ENCODE data around the gene LEMD3. TPM values are rescaled to one million over a fixed set of nuclear protein-coding genes. Genes with fewer than 3 reads are reported as not detected.
"Not testable (repeated sequence)": the region's sequence is repeated elsewhere in the genome, so short reads cannot be mapped to it uniquely, and the experiment has no call there.

The LEMD3 gene
- total RNA-seq, 1 donor from 2014 or later = 17.2 TPM

DNA sequence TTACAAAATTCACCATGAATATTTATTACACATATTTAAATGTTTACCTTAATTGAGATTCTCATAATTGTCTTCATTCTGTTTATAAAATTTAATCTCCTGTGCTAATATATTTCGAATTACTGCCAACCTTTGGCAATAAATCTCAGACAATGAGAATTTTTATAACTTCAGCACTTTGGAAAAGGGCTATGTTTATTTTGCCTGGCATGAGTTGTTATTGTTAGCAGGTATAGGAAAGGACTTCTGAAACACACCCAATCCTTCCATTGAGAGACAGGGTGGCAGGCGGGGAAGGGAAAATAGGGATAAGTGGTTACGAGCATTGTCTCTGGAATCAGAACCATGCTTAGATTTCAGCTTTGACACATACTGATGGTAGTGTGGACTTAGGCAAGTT is 97.0 kb downstream of the LEMD3 start:
- no peak for DNase-seq (ENCODE audit: low spot score)
- intact Hi-C loops (cut with DNase I) = no loop called here

- intact Hi-C loops (cut with DNase I) = no loop called here
These were observed 100.2 kb downstream of the LEMD3 start for GRCh38 chr12:65269603-65270002.

GRCh38 chr12:65274602-65275272 is 105.4 kb downstream of the LEMD3 start:
- intact Hi-C loops (cut with DNase I) = loop anchor here (5.0 kb wide), 1 partner anchor 102 kb away; no protein-coding TSS in a partner anchor

More at GRCh38 chr12:65269603-65270002, 100.2 kb downstream of the LEMD3 start:
- DNase-seq (ENCODE audit: low spot score) = no peak

GRCh38 chr12:65275627-65276026 is 106.2 kb downstream of the LEMD3 start:
- no peak for DNase-seq (ENCODE audit: low spot score)
- intact Hi-C loops (cut with DNase I) = loop anchor here (5.0 kb wide), 1 partner anchor 103 kb away; no protein-coding TSS in a partner anchor

More at GRCh38 chr12:65274602-65275272, 105.4 kb downstream of the LEMD3 start:
- DNase-seq (ENCODE audit: low spot score) = no peak

- intact Hi-C loops (cut with DNase I) = loop anchor here (5.0 kb wide), 1 partner anchor 105 kb away; no protein-coding TSS in a partner anchor
- DNase-seq (ENCODE audit: low spot score) = no peak
These were observed 107.6 kb downstream of the LEMD3 start for GRCh38 chr12:65276916-65277530.

DNA sequence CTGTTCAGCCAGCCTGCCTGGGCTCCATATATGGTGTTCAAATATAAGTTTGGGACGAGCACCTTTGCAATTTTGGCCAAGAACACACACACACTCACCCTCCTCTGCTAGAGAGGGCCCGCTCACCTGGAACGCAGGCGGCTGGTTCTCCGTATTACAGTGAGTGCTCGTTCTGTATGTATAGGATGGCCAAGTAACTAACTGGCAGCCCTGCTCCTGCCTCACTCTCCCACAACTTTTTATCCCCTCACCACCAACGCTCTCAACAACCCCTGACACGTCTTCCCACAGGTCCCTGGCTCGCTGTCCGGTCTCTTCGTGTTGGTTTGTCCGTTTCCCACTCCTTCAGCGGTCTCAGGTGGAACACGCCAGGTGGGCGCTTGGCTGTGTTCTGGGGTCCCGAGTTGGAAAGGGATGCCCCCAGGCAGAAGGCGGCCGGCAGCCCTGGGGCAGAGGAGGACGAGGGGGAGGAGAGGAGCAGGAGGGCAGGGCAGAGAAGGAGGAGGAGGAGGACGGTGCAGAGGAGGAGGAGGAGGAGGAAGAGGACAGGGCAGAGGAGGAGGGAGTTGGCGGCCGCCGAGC is 108.7 kb downstream of the LEMD3 start:
- intact Hi-C loops (cut with DNase I) = loop anchor here (2.0 to 5.0 kb wide), 2 partner anchors 29 to 106 kb away; no protein-coding TSS in a partner anchor
- DNase-seq (ENCODE audit: low spot score) = no peak

- intact Hi-C loops (cut with DNase I) = loop anchor here (2.0 to 5.0 kb wide), 2 partner anchors 28 to 106 kb away; no protein-coding TSS in a partner anchor
- peak; percentile 91 for DNase-seq (ENCODE audit: low spot score)
These were observed 109.4 kb downstream of the LEMD3 start, which contains the start of gene MSRB3 for GRCh38 chr12:65278576-65279368. Gene MSRB3 (plus strand): TSS chr12:65278683. CDS start chr12:65308580, 29,897 bp downstream.

DNA sequence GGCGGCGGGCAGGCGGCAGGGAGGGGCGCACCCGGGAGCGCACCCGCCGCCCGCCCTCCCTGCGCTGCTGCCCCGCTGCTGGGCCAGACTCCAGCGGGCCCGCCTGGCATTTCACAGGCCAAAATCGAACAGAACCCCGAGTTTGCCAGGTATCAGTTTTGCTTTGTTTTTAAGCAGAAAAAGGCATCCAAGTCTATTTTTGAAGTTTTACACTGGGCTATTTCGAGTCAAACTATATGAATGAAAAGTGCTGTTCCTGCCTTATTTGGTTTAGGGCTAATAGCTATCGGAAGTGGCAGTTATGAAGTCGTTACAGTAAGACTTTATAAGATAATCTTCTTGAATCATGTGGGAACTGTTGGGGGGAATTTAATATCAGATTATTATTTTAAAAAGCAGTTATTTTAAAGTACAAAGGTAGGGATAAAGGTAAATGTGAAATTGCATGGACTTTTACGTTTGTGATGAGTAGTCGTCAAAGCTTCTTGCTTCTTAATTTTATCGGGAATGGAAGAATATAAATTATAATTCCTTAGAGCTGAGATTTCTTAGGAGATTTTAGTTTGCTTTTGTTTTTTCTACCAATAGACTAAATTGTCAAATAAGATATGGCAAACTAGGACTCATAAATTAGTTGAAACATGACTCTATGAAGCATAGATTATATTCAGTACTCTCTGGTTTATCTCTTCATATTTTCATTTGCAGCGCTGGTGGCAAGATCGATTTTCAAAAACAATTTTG is 110.2 kb downstream of the LEMD3 start:
- intact Hi-C loops (cut with DNase I) = loop anchor here (2.0 to 5.0 kb wide), 2 partner anchors 27 to 107 kb away; no protein-coding TSS in a partner anchor
- DNase-seq (ENCODE audit: low spot score) = peak; percentile 78

DNA sequence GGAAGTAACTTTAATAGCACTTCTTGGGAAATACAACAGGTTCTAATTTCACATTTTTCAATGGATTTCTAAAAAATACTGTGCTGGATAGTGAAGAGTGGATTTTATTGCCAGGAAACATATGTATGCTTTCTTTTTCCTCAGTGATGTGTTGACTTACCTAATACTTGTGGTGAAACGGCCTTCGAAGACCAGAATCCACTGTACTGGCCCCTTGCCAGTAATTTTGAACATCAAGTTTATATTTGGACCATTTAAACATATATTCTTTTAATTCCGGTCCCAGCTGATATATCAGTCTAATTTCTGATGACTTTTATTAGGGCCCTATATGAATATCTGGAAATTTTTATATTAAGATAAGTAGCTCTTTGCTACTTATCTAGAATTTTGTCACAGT is 110.9 kb downstream of the LEMD3 start:
- intact Hi-C loops (cut with DNase I) = no loop called here
- no peak for DNase-seq (ENCODE audit: low spot score)

GRCh38 chr12:65282840-65283239 is 113.5 kb downstream of the LEMD3 start:
- intact Hi-C loops (cut with DNase I) = no loop called here
- DNase-seq (ENCODE audit: low spot score) = no peak

DNA sequence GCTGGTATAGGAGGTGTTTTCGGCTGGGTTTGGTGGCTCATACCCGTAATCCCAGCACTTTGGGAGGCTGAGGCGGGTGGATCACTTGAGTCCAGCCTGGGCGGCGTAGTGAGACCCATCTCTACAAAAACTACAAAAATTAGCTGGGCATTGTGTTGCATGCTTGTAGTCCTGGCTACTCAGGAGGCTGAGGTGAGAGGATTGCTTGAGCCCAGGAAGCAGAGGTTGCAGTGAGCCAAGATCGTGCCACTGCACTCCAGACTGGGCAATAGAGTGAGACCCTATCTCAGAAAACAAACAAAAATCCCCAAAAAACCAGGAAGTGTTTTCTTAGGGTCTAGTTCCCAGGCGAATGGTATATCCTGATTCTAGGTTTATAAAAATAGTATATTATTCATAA is 116.1 kb downstream of the LEMD3 start:
- intact Hi-C loops (cut with DNase I); DNase-seq (ENCODE audit: low spot score): not testable (repeated sequence)

- DNase-seq (ENCODE audit: low spot score) = no peak
- intact Hi-C loops (cut with DNase I) = no loop called here
These were observed 118.0 kb downstream of the LEMD3 start for GRCh38 chr12:65287426-65287825.

DNA sequence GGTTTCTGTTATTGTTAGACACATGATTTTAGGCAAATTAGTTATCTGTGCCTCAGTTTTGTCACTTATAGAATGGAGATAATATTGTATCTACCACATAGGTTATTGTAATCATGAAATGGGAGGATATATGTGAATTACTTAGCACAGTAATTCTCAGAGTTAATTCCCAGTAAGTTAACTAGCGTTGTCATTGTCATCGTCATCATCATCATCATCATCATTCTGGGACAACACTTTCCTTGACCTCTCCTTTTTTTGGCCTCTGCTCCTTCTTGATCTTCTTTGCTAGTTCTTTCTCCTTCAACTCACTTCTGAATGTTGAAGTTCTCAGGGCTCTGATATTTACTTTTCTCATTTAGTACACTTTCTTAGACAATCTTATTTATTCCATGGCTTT is 122.9 kb downstream of the LEMD3 start:
- DNase-seq (ENCODE audit: low spot score) = no peak
- intact Hi-C loops (cut with DNase I) = no loop called here

DNA sequence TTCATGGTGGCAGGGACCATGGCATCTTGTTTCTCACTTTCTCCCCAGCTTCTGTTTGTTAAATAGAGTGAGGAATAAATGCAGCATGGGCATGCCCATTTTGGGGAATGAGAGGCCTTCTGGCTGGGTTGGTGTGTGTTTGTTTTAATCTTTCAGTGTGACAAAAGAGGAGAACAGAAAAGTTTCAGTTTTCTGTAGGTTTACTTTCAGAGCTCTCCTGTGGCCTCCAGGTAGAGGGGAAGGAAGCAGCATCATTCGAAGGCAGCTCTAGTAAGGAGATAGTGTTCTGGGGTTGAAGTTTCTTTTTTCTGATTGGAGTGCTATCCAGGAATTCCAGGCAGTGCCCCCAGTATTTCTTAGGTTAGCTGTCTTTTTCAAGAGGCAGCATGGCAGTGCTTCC is 124.4 kb downstream of the LEMD3 start:
- DNase-seq (ENCODE audit: low spot score) = no peak
- intact Hi-C loops (cut with DNase I) = no loop called here

DNA sequence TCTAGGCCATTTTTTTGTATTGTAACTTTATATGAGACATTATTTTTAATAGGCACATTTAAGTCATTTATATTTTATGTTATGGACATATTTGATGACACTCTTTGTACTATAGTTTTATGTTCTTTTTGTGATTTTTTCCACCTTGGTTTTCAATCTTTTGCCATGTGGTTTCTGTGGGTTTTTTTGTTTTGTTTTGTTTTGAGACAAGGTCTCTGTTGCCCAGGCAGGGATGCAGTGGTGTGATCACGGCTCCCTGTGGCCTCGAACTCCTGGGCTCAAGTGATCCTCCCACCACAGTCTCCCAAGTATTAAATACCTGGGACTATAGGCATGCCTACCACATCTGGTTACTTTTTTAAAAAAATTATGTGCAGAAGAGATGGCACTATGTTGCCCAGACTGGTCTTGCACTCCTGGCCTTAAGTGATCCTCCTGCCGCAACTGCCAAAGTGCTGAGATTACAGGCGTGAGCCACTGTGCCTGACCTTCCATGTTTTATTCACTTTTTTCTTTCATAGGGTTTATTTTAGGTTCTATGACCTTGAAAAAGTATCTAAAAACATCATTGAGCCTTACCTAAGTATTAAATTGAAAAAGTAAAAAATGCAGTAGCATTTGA is 125.4 kb downstream of the LEMD3 start:
- intact Hi-C loops (cut with DNase I) = no loop called here
- no peak for DNase-seq (ENCODE audit: low spot score)

DNA sequence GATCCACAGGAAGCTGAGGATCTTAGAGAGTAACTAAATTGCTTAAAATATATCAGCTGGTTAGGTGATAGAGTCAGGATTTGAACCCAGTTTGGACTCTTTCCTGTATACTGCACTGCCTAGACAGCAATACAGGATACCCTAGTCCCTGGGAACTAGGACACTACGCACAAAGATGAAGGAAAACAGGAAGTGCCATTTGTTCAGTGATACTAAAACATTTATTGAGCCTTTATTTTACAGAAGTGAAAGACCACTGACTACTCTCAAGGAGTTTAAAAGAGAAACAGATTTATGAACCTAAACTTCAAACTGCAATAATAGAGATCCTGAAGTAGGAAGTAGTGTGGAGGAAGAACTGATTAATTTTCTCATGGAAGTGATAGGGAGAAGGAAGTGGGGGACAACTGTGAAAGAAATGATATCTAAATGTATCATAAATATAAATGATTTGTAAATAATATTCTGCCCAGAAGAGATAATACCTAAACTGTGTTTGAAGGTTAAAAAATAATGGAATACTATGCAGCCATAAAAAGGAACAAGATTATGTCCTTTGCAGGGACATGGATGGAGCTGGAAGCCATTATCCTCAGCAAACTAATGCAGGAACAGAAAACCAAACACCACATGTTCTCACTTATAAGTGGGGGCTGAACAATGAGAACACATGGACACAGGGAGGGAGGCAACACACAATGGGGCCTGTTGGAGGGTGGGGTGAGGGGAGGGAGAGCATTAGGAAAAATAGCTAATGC is 127.3 kb downstream of the LEMD3 start:
- intact Hi-C loops (cut with DNase I) = no loop called here
- no peak for DNase-seq (ENCODE audit: low spot score)

Data from cardiac septum (tissue), 1 donor.